K562 (cell line): Measurements from ENCODE around the gene ORAI3. TPM values are rescaled to one million over a fixed set of nuclear protein-coding genes. Genes with fewer than 3 reads are reported as not detected.
A peak's percentile ranks its signal among the peaks of the same experiment; 100 is the strongest.

Experiments used
- ATAC-seq: fragments of 200-7000 bp; cut with Tn5 transposase; 3 replicates; pipeline ENCODE4 v1.9.1; 2020; ENCODE audit warnings: moderate library complexity
- BruUV-seq: library from RNA; stranded (reverse); fragments of 400-500 nt; replicated peaks from 2 replicates; lab custom pipeline; 2021; lab: Mats Ljungman, UMichigan
- CTCF ChIA-PET: fragments of 300-600 bp; formaldehyde crosslinking; extraction: SDS; loops from one replicate; lab custom pipeline; 2021; ENCODE audit warnings: low intra/inter-chr PET ratio; lab: Yijun Ruan, JAX
- POLR2A ChIA-PET: fragments of 300-600, 350-650 bp; sonication (Branson Sonifier 250); formaldehyde crosslinking; extraction: SDS; loops from one replicate; lab custom pipeline; 2021; ENCODE audit warnings: antibody characterized with exemption, inconsistent platforms; lab: Yijun Ruan, JAX
- DNase-seq, 4 experiments: peaks; one replicate each; pipeline versions ENCODE4 v3.0.0 to v3.0.0-alpha.2; 2011 to 2018; ENCODE audit warnings: low spot score in 3 of 4, mixed read lengths in 3 of 4; ENCODE audit errors: extremely low read depth in 1 of 4
- FAIRE-seq: peaks from 2 replicates; lab custom pipeline; 2011; peaks lifted over from hg19 to GRCh38; lab: Jason Lieb, UNC
- H2AFZ ChIP-seq: 2 replicates; pipeline ENCODE4 v1.6.0; 2011; ENCODE audit warnings: low read depth, low read length, control low read depth, inconsistent platforms
- H3K27ac ChIP-seq: fragments of 200-600 bp; 3 replicates; pipeline ENCODE4 v1.8.0; 2011; ENCODE audit warnings: low read depth, mild to moderate bottlenecking, control low read depth, inconsistent platforms, low read length, moderate library complexity, mixed read lengths; ENCODE audit errors: extremely low read depth
- H3K27me3 ChIP-seq, 2 experiments: fragments of 300-600 bp in 1 of 2; 2 replicates in 1 of 2; 3 replicates in 1 of 2; pipeline versions ENCODE4 v1.6.0 to v1.8.0; 2011; ENCODE audit warnings: inconsistent platforms in 2 of 2, low read length in 2 of 2, mild to moderate bottlenecking in 1 of 2, mixed read lengths in 1 of 2, moderate library complexity in 1 of 2; ENCODE audit not compliant: control insufficient read depth in 2 of 2, insufficient read depth in 2 of 2
- H3K36me3 ChIP-seq: fragments of 300-600 bp; 3 replicates; pipeline ENCODE4 v1.8.0; 2011; ENCODE audit warnings: mild to moderate bottlenecking, low read length, inconsistent platforms; ENCODE audit not compliant: control insufficient read depth, insufficient read depth
- H3K4me1 ChIP-seq, 2 experiments: fragments of 200-600 bp in 1 of 2; replicated peaks in 1 of 2; 2 replicates in 1 of 2; 3 replicates in 1 of 2; pipeline versions ENCODE4 v1.5.1 to v1.8.0; 2011; ENCODE audit warnings: inconsistent platforms in 2 of 2, low read length in 2 of 2, mild to moderate bottlenecking in 1 of 2, mixed read lengths in 1 of 2, moderate library complexity in 1 of 2; ENCODE audit not compliant: control insufficient read depth in 2 of 2, insufficient read depth in 2 of 2
- H3K4me2 ChIP-seq: 2 replicates; pipeline ENCODE4 v1.6.1; 2011; ENCODE audit warnings: low read length, control low read depth, inconsistent platforms, mixed read lengths; ENCODE audit not compliant: insufficient read depth
- H3K4me3 ChIP-seq: fragments of 200-600 bp; sonication (generic), shearing (Covaris generic); 2 replicates; pipeline ENCODE4 v1.5.1; 2016; ENCODE audit warnings: control low read depth, inconsistent platforms
- H3K79me2 ChIP-seq: fragments of 200-600 bp; 3 replicates; pipeline ENCODE4 v1.8.0; 2011; ENCODE audit warnings: low read length, inconsistent platforms; ENCODE audit not compliant: control insufficient read depth, insufficient read depth
- H3K9ac ChIP-seq, 2 experiments: 2 replicates each; pipeline versions ENCODE4 v1.6.0 to v1.6.1; 2011; ENCODE audit warnings: low read depth in 2 of 2, low read length in 2 of 2, control low read depth in 1 of 2, inconsistent platforms in 1 of 2, mild to moderate bottlenecking in 1 of 2, mixed read lengths in 1 of 2; ENCODE audit not compliant: insufficient read depth in 1 of 2
- H3K9me1 ChIP-seq: one replicate; pipeline ENCODE4 v1.6.0; 2011; ENCODE audit warnings: inconsistent platforms, mild to moderate bottlenecking, low read length, moderate library complexity; ENCODE audit not compliant: control insufficient read depth, insufficient read depth
- H3K9me3 ChIP-seq: replicated peaks from 2 replicates; pipeline ENCODE4 v1.5.1; 2011; ENCODE audit warnings: low read depth, low read length, inconsistent platforms; ENCODE audit not compliant: control insufficient read depth, insufficient read depth
- H4K20me1 ChIP-seq: replicated peaks from 2 replicates; pipeline ENCODE4 v1.6.1; 2011; ENCODE audit warnings: low read length, inconsistent platforms, mixed read lengths; ENCODE audit not compliant: control insufficient read depth, insufficient read depth
- LCOR ChIP-seq: sonication (generic); formaldehyde crosslinking; IDR thresholded peaks from 2 replicates; pipeline ENCODE4 v1.8.0; 2022; ENCODE audit warnings: mild to moderate bottlenecking, missing genetic modification reagents
- MAZ ChIP-seq, 2 experiments: fragments of 450-650 bp in 1 of 2; sonication (generic) in 1 of 2; formaldehyde crosslinking; IDR thresholded peaks in 1 of 2; conservative IDR thresholded peaks in 1 of 2; 2 replicates each; pipeline versions ENCODE4 v1.4.0 to v1.5.0; 2020; ENCODE audit warnings: mild to moderate bottlenecking in 1 of 2, missing genetic modification reagents in 1 of 2
- MYNN ChIP-seq, 2 experiments: sonication (generic); formaldehyde crosslinking in 1 of 2; IDR thresholded peaks; 2 replicates each; pipeline versions ENCODE4 v1.5.0 to v1.6.1; 2016 to 2020; ENCODE audit warnings: antibody characterized with exemption in 1 of 2, missing genetic modification reagents in 1 of 2
- NCOA4 ChIP-seq: fragments of 450-650 bp; IDR thresholded peaks from 2 replicates; pipeline ENCODE4 v1.6.1; 2018; ENCODE audit warnings: mild to moderate bottlenecking; ENCODE audit not compliant: partially characterized antibody
- POLR2G ChIP-seq: fragments of 200-400 bp; formaldehyde crosslinking; IDR thresholded peaks from 2 replicates; pipeline ENCODE4 v1.6.1; 2017; ENCODE audit warnings: low read depth, mild to moderate bottlenecking, antibody characterized with exemption, low read length, moderate library complexity
- RBM22 ChIP-seq: fragments of 200-400 bp; formaldehyde crosslinking; IDR thresholded peaks from 2 replicates; pipeline ENCODE4 v1.6.1; 2018; ENCODE audit warnings: low read length, low read depth; ENCODE audit not compliant: poor library complexity, severe bottlenecking
- SRSF1 ChIP-seq: fragments of 200-400 bp; formaldehyde crosslinking; IDR thresholded peaks from 2 replicates; pipeline ENCODE4 v1.6.1; 2017; ENCODE audit warnings: mild to moderate bottlenecking, low read depth, low read length, moderate library complexity
- SUPT5H ChIP-seq: fragments of 450-650 bp; IDR thresholded peaks from 2 replicates; pipeline ENCODE4 v1.6.1; 2016
- ZBTB33 ChIP-seq: sonication (generic); formaldehyde crosslinking; IDR thresholded peaks from 2 replicates; pipeline ENCODE4 v1.8.1; 2023; ENCODE audit warnings: mild to moderate bottlenecking, missing genetic modification reagents
- ZNF12 ChIP-seq: sonication (generic); formaldehyde crosslinking; IDR thresholded peaks from 2 replicates; pipeline ENCODE4 v1.4.0; 2020; ENCODE audit warnings: mild to moderate bottlenecking, missing genetic modification reagents
- WGBS: fragments of 100-300 bp; shearing (Covaris generic); methylation state at CpG from one replicate; pipeline ENCODE4 v1.1.6; 2016; ENCODE audit warnings: low coverage, mixed read lengths; ENCODE audit not compliant: insufficient coverage; ENCODE audit errors: missing lambda C conversion rate; 5-methylcytosine and 5-hydroxymethylcytosine counted together
- in situ Hi-C: fragments of 300-500 bp; cut with MboI; formaldehyde crosslinking; loops from 4 replicates; pipeline ENCODE4 v1.15.0; 2018; ENCODE audit warnings: inconsistent platforms, mixed read lengths
- intact Hi-C: fragments of 100-400 bp; cut with micrococcal nuclease; formaldehyde crosslinking; loops from 2 replicates; pipeline ENCODE4 v1.14.2; 2022
- polyA plus RNA-seq, 8 experiments: library from polyadenylated mRNA; depleted of rRNA in 4 of 8; stranded (reverse) in 5 of 8; unstranded in 3 of 8; fragments of >200 nt; fragmentation: Nextera tagmentation in 2 of 8; fragmentation: Illumina TruSeq in 1 of 8; extraction: Ambion mirVana in 2 of 8; extraction: Trizol in 1 of 8; gene quantifications; 2 replicates each; pipeline versions ENCODE4 v1.2.1 to v1.2.3, GENCODE V29; 2011 to 2014; ENCODE audit warnings: inconsistent platforms in 1 of 8, missing spikeins in 1 of 8
- total RNA-seq, 7 experiments: library from RNA; depleted of rRNA in 6 of 7; stranded (reverse); fragments of >200 nt in 6 of 7; fragmentation: Illumina TruSeq in 2 of 7; extraction: Trizol in 2 of 7; gene quantifications; 2 replicates each; pipeline versions ENCODE4 v1.2.1 to v1.2.3, GENCODE V29; 2011 to 2021; ENCODE audit warnings: low replicate concordance in 1 of 7

ORAI3 gene
- total and polyA plus RNA-seq, 9 of the 15 experiments (the other 6 are each of a cell fraction or from before 2014, with no cell fraction given) = 4.9 to 23.3 (median 14.1) TPM

- H4K20me1 ChIP-seq = peaks cover 5% of the 10 kb centered on the region
- no peaks in the 10 kb centered on the region for H3K9me3 ChIP-seq
- peaks cover 91% of the 10 kb centered on the region; the same call in 2 of the 3 replicates for H3K36me3 ChIP-seq
- peaks cover 2% of the 10 kb centered on the region for H3K9me1 ChIP-seq
- no peak overlapping the region for H2AFZ ChIP-seq
- FAIRE-seq (no peak), ATAC-seq (no peak), DNase-seq (no peak)
- no peak overlapping the region for H3K27ac ChIP-seq
- BruUV-seq = no TSS peak
- no peak overlapping the region; a peak in 1 of 4 replicates for H3K9ac ChIP-seq
- H3K4me1 ChIP-seq = peaks cover 0 to 42% of the 10 kb centered on the region in 2 experiments; a peak in 2 of 5 replicates
- ChIA-PET CTCF (no interaction called here), POLR2A (no interaction called here)
- 0 out of 3 replicates have a peak, but pooled peaks cover 4% of the 10 kb centered on the region for H3K79me2 ChIP-seq
- WGBS = 79% methylated on average over 14 of the region's 15 CpGs
- no peaks in the 10 kb centered on the region for H3K27me3 ChIP-seq
- H3K4me3 ChIP-seq = no peak overlapping the region
- intact Hi-C loops = loop anchor here (10.0 kb wide), 2 partner anchors 165 to 315 kb away; no protein-coding TSS in a partner anchor
- TF ChIP-seq MYNN (IDR thresholded peaks at IDR 0.05) (peak; percentile 10; the same call in 1 of the 2 replicates), MYNN (CRISPR knock-in tag; IDR thresholded peaks at IDR 0.05) (no peak), LCOR (CRISPR knock-in tag) (no peak), SRSF1 (no peak), MAZ (CRISPR knock-in tag; conservative IDR thresholded peaks at IDR 0.05 in 1 of 2, IDR thresholded peaks at IDR 0.05 in 1 of 2) (no peak)
- H3K4me2 ChIP-seq = no peak overlapping the region
- in situ Hi-C loops = loop anchor here (10.0 to 25.0 kb wide), 2 partner anchors 315 to 457 kb away; partner anchors contain the start of genes COX6A2 and ZNF843
Observed at GRCh38 chr16:30980023-30980371, 31.1 kb downstream of the ORAI3 start.

GRCh38 chr16:30980434-30980833 is 31.6 kb downstream of the ORAI3 start:
- ChIA-PET CTCF (interaction anchor here (0.6 kb wide), 1 partner anchor 66 kb away, joined by 9 read pairs; no protein-coding TSS in a partner anchor), POLR2A (interaction anchor here (5.7 kb wide), 1 partner anchor 11 kb away, joined by 32 read pairs; no protein-coding TSS in a partner anchor)
- FAIRE-seq = no peak
- Histone ChIP-seq H3K27ac (no peak overlapping the region), H3K9ac (no peak overlapping the region; a peak in 1 of 4 replicates), H3K4me2 (no peak overlapping the region), H3K79me2 (peaks cover 8% of the 10 kb centered on the region), H3K36me3 (peaks cover 87% of the 10 kb centered on the region; the same call in 2 of the 3 replicates), H3K9me1 (peaks cover 2% of the 10 kb centered on the region), H3K27me3 (no peaks in the 10 kb centered on the region), H3K4me3 (no peak overlapping the region), H4K20me1 (peaks cover 5% of the 10 kb centered on the region), H2AFZ (no peak overlapping the region), H3K4me1 (peaks cover 1 to 46% of the 10 kb centered on the region in 2 experiments; a peak in 3 of 5 replicates), H3K9me3 (no peaks in the 10 kb centered on the region)
- DNase-seq = no peak
- 97% methylated on average over 24 of the region's 29 CpGs for WGBS
- peak; percentile 21 for TF ChIP-seq RBM22
- 0 out of 2 replicates have a peak, but pooled peaks have one; percentile 48 for TF ChIP-seq SUPT5H
- no peak for TF ChIP-seq ZNF12 (CRISPR knock-in tag)
- peak; percentile 63; the same call in 1 of the 2 replicates for TF ChIP-seq ZBTB33
- no peak for TF ChIP-seq NCOA4
- TF ChIP-seq POLR2G = peak; percentile 62
- BruUV-seq = no TSS peak
- in situ Hi-C loops = loop anchor here (10.0 to 25.0 kb wide), 2 partner anchors 314 to 457 kb away; partner anchors contain the start of genes COX6A2 and ZNF843
- intact Hi-C loops = loop anchor here (10.0 kb wide), 2 partner anchors 164 to 314 kb away; no protein-coding TSS in a partner anchor
- ATAC-seq = no peak
